Nephron progenitor cell (in vitro differentiated cells): Measurements from ENCODE around the gene CFAP68.

Experiments
- DNase-seq: peaks from one replicate; pipeline ENCODE4 v3.0.0; 2021
- H3K27ac Mint-ChIP-seq: 2 replicates; pipeline ENCODE4 v1.8.0; 2021; ENCODE audit warnings: mild to moderate bottlenecking, moderate library complexity, mixed read lengths
- H3K27me3 Mint-ChIP-seq: 2 replicates; pipeline ENCODE4 v1.8.0; 2021; ENCODE audit warnings: mild to moderate bottlenecking, low read depth, mixed read lengths; ENCODE audit not compliant: poor library complexity
- H3K36me3 Mint-ChIP-seq: 2 replicates; pipeline ENCODE4 v1.8.0; 2021; ENCODE audit warnings: low read depth, mixed read lengths
- H3K4me1 Mint-ChIP-seq: 2 replicates; pipeline ENCODE4 v1.8.0; 2021; ENCODE audit warnings: mixed read lengths
- H3K4me3 Mint-ChIP-seq: 2 replicates; pipeline ENCODE4 v1.8.0; 2021; ENCODE audit warnings: mild to moderate bottlenecking, moderate library complexity, mixed read lengths
- H3K9me3 Mint-ChIP-seq: 2 replicates; pipeline ENCODE4 v1.8.0; 2021; ENCODE audit warnings: mild to moderate bottlenecking, moderate library complexity, mixed read lengths
- TF ChIP-seq, protein P1 (sequence below): fragments of 200-600 bp; sonication (generic); IDR thresholded peaks from 2 replicates; pipeline ENCODE4 v1.5.0; 2021; ENCODE audit warnings: antibody characterized with exemption

CFAP68 gene

DNA sequence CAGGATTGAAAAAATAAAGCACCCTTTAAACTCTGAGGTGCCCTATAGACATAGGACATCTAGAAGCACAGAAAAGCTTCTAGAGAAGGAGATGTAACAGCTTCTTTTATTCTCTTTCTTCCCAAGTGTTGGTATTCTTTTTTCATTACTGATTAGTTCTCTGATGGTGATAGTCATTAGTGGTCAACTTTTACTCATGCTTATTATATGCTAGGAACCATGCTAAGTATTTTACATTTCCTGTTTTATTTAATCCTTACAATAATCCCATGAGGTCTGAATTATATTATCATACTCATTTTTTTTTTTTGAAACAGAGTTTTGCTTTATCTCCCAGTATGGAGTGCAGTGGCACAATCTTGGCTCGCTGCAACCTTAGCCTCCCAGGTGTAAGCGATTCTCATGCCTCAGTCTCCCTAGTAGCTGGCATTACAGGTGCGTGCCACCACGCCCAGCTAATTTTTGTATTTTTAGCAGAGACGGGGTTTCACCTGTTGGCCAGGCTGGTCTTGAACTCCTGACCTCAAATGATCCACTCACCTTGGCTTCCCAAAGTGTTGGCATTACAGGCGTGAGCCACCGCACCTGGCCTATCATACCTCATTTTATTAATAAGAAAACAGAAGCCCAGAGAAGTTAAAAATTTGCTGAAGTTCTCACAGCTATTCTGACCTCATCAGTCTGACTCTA lies 42.3 kb downstream of the CFAP68 start:
- no peaks in the 10 kb centered on the region for H3K36me3 Mint-ChIP-seq

DNA sequence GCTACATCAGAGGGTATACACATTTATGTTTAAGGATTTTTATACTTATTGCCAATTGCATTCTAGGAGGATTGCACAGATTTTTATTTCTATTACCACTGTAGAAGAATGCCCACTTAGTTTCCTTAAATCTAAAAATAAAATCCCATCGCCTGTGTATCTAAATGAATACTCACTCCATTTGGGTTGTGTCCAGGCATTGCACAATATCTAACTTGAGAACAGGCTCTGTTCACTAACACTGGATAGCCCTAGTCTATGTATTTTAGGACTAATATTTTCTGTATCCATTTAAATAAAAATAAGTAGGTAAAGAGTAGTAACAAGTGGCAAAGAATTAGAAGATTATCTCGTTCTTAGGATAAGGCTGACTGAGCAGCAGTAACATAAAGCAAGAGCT lies 43.5 kb downstream of the CFAP68 start:
- TF ChIP-seq, protein P1, sequence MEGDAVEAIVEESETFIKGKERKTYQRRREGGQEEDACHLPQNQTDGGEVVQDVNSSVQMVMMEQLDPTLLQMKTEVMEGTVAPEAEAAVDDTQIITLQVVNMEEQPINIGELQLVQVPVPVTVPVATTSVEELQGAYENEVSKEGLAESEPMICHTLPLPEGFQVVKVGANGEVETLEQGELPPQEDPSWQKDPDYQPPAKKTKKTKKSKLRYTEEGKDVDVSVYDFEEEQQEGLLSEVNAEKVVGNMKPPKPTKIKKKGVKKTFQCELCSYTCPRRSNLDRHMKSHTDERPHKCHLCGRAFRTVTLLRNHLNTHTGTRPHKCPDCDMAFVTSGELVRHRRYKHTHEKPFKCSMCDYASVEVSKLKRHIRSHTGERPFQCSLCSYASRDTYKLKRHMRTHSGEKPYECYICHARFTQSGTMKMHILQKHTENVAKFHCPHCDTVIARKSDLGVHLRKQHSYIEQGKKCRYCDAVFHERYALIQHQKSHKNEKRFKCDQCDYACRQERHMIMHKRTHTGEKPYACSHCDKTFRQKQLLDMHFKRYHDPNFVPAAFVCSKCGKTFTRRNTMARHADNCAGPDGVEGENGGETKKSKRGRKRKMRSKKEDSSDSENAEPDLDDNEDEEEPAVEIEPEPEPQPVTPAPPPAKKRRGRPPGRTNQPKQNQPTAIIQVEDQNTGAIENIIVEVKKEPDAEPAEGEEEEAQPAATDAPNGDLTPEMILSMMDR = no peak
- no peak overlapping the region for H3K4me3 Mint-ChIP-seq
- peaks cover 7% of the 10 kb centered on the region for H3K27me3 Mint-ChIP-seq
- H3K4me1 Mint-ChIP-seq = peaks cover 59% of the 10 kb centered on the region
- H3K9me3 Mint-ChIP-seq = no peaks in the 10 kb centered on the region
- no peaks in the 10 kb centered on the region for H3K36me3 Mint-ChIP-seq
- DNase-seq = no peak
- peak overlapping the region; percentile 93 for H3K27ac Mint-ChIP-seq

More for the DNA sequence above, 42.3 kb downstream of the CFAP68 start:
- TF ChIP-seq, protein P1 = no peak
- DNase-seq = no peak
- Mint-ChIP-seq H3K4me3 (no peak overlapping the region), H3K9me3 (no peaks in the 10 kb centered on the region), H3K4me1 (peaks cover 58% of the 10 kb centered on the region), H3K27ac (no peak overlapping the region), H3K27me3 (peaks cover 14% of the 10 kb centered on the region)

- Mint-ChIP-seq H3K9me3 (no peaks in the 10 kb centered on the region), H3K27me3 (peaks cover 7% of the 10 kb centered on the region), H3K4me3 (peak overlapping the region; percentile 18), H3K36me3 (no peaks in the 10 kb centered on the region), H3K27ac (peak overlapping the region; percentile 93), H3K4me1 (peaks cover 53% of the 10 kb centered on the region)
- no peak for DNase-seq
- TF ChIP-seq, protein P1 = no peak
Observed at GRCh38 chr11:111923351-111923788, 44.0 kb downstream of the CFAP68 start.

DNA sequence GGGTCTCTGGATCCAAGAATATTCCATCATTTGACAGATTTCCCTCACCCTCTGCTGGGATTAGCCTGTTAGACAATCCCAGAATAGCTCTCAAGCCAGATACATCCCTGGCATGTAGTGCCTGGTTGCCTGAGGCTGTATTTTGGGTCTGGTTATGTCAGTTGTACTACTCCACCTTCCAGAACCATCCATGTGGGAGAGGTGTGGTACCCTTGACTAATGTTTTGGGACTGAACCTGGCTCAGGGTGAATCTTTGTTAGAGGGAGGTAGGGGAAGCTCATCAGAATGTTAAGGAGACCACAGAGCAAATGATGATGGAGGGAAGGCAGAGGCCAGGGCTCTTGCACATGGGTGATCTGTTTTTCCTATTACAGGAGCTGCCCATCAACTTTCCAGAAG lies 44.6 kb downstream of the CFAP68 start:
- Mint-ChIP-seq H3K27ac (no peak overlapping the region), H3K4me1 (peaks cover 48% of the 10 kb centered on the region), H3K36me3 (no peaks in the 10 kb centered on the region), H3K27me3 (peaks cover 7% of the 10 kb centered on the region), H3K9me3 (no peaks in the 10 kb centered on the region), H3K4me3 (peak overlapping the region; percentile 3)
- no peak for DNase-seq
- TF ChIP-seq, protein P1 = no peak

DNA sequence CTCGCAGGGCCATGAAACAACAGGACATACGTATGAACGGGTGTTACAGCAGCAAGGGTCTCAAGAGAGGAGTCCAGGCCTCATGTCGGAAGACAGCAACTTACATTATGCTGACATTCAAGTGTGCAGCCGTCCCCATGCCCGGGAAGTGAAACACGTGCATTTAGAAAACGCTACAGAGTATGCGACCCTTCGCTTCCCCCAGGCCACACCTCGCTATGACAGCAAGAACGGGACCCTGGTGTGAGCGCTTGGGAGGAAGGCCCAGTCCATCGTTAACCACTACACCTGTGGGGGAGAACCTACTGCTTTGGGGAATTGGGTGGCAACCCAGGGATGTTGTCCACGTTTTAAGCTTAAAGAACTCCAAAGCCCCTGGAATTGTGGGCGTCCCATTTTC lies 46.6 kb downstream of the CFAP68 start:
- peaks cover 46% of the 10 kb centered on the region for H3K4me1 Mint-ChIP-seq
- no peak overlapping the region for H3K27ac Mint-ChIP-seq
- no peaks in the 10 kb centered on the region for H3K36me3 Mint-ChIP-seq
- H3K27me3 Mint-ChIP-seq = peaks cover 7% of the 10 kb centered on the region
- H3K4me3 Mint-ChIP-seq = peak overlapping the region; percentile 77
- no peak for DNase-seq
- no peaks in the 10 kb centered on the region for H3K9me3 Mint-ChIP-seq
- TF ChIP-seq, protein P1 = no peak
